Measurements from ENCODE around the gene LAMA2. TPM values are rescaled to one million over a fixed set of nuclear protein-coding genes. Genes with fewer than 3 reads are reported as not detected.

The LAMA2 gene
- total and polyA plus RNA-seq, 2 of the 13 experiments (the other 11 are each of a cell fraction or from before 2014, with no cell fraction given), result 0.11 to 0.28 TPM

DNA sequence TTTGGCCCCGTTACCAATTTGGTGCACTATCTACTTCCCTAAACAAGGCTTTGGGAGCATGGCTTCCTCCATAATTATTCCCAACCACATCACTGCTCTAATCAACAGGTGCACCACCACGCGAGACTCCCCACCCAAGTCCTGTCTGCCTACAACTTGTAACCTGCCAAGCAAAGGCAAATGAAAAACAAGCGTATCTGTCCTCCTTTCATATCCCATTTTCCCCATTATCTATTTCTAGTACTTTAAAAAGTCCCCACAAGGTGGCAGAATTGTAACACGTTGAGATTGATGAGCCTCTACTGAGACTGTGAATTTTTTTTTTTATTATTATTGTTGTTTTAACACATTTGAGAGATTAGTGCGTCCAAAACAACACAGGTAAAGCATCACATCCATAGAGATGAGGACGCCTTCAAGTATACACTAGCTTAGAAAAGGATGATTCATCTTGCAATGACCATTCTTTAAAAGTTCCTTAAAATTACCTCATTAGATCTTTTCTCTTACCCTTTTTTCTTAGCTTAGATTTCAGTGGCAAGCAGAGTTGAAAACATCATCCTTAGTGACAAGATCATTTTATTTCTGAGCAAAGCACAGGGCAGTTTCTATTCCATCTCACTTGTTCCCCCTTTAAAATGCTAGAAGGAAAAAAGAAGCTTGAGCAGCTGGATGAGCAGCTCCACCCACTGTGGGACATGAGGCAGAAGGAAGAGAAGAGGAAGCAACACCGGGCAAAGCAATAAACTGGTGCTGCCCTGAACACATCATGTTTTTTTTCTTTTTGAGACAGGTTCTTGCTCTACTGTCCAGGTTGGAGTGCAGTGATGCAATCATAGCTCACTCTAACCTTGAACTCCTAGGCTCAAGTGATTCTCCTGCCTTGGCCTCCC lies 616.3 kb downstream of the LAMA2 start (continued):
- TF ChIP-seq, protein P1, sequence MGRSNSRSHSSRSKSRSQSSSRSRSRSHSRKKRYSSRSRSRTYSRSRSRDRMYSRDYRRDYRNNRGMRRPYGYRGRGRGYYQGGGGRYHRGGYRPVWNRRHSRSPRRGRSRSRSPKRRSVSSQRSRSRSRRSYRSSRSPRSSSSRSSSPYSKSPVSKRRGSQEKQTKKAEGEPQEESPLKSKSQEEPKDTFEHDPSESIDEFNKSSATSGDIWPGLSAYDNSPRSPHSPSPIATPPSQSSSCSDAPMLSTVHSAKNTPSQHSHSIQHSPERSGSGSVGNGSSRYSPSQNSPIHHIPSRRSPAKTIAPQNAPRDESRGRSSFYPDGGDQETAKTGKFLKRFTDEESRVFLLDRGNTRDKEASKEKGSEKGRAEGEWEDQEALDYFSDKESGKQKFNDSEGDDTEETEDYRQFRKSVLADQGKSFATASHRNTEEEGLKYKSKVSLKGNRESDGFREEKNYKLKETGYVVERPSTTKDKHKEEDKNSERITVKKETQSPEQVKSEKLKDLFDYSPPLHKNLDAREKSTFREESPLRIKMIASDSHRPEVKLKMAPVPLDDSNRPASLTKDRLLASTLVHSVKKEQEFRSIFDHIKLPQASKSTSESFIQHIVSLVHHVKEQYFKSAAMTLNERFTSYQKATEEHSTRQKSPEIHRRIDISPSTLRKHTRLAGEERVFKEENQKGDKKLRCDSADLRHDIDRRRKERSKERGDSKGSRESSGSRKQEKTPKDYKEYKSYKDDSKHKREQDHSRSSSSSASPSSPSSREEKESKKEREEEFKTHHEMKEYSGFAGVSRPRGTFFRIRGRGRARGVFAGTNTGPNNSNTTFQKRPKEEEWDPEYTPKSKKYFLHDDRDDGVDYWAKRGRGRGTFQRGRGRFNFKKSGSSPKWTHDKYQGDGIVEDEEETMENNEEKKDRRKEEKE (IDR thresholded peaks at IDR 0.05), result no peak
- TF ChIP-seq ZNF317 (CRISPR knock-in tag; IDR thresholded peaks at IDR 0.05) (no peak), FOXO4 (CRISPR knock-in tag; conservative IDR thresholded peaks at IDR 0.05) (0 out of 2 replicates have a peak, but pooled peaks have one; percentile 16), ZNF83 (CRISPR knock-in tag; IDR thresholded peaks at IDR 0.05; ENCODE audit: borderline replicate concordance) (no peak), ARID5B (CRISPR knock-in tag; IDR thresholded peaks at IDR 0.05) (peak; percentile 28; the same call in 1 of the 2 replicates), ETV6 (CRISPR knock-in tag; conservative IDR thresholded peaks at IDR 0.05) (no peak), RBM22 (optimal IDR thresholded peaks at IDR 0.05; ENCODE audit: low read length) (no peak), GPN1 (CRISPR knock-in tag; IDR thresholded peaks at IDR 0.05; ENCODE audit: borderline replicate concordance) (no peak), ZMYM2 (CRISPR knock-in tag; IDR thresholded peaks at IDR 0.05) (0 out of 2 replicates have a peak, but pooled peaks have one; percentile 23), ZNF430 (CRISPR knock-in tag; IDR thresholded peaks at IDR 0.05) (no peak), YEATS2 (CRISPR knock-in tag; IDR thresholded peaks at IDR 0.05; ENCODE audit: borderline replicate concordance) (no peak), ZNF431 (CRISPR knock-in tag; IDR thresholded peaks at IDR 0.05; ENCODE audit: borderline replicate concordance, low read depth) (no peak), RARA (CRISPR knock-in tag; IDR thresholded peaks at IDR 0.05) (peak; percentile 53; the same call in 1 of the 2 replicates), ZNF468 (CRISPR knock-in tag; IDR thresholded peaks at IDR 0.05) (no peak), SMC3 (IDR thresholded peaks at IDR 0.05; ENCODE audit: low read length) (peak; percentile 61), SNAPC2 (CRISPR knock-in tag; IDR thresholded peaks at IDR 0.05) (no peak), GATAD2A (CRISPR knock-in tag; IDR thresholded peaks at IDR 0.05) (peak; percentile 38; the same call in 1 of the 2 replicates), HDAC6 (IDR thresholded peaks at IDR 0.05; ENCODE audit: low read depth, low read length) (no peak), ZMAT3 (CRISPR knock-in tag; conservative IDR thresholded peaks at IDR 0.05) (no peak)
- TF ChIP-seq, protein P2, sequence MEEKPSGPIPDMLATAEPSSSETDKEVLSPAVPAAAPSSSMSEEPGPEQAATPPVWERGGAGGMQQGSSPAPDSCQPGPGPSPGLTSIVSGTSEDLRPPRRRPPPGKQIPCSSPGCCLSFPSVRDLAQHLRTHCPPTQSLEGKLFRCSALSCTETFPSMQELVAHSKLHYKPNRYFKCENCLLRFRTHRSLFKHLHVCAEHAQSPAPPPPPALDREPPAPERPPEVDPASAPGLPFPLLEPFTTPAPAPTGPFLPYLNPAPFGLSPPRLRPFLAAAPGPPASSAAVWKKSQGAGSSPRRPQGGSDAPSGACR (CRISPR knock-in tag; IDR thresholded peaks at IDR 0.05), result 0 out of 2 replicates have a peak, but pooled peaks have one; percentile 11

Measured in HepG2 (cell line).